Activated naive CD4-positive, alpha-beta T cell treated with anti-CD3 and anti-CD28 coated beads, Interleukin-2, amount 50 U/mL, for 72 hours (primary cell): ENCODE results near the gene ZNRF1. TPM values are rescaled to one million over a fixed set of nuclear protein-coding genes. Genes with fewer than 3 reads are reported as not detected.
A peak's percentile ranks its signal among the peaks of the same experiment; 100 is the strongest.
"Not testable (repeated sequence)": the region's sequence is repeated elsewhere in the genome, so short reads cannot be mapped to it uniquely, and the experiment has no call there.

Experiments used
- ATAC-seq, 2 donors: fragments of 150-1000 bp; cut with Tn5 transposase; 2 replicates each; pipeline ENCODE4 v1.10.0; 2021; ENCODE audit warnings: mild to moderate bottlenecking in 2 of 2, moderate library complexity in 2 of 2
- DNase-seq, 2 donors: peaks; one replicate each; pipeline ENCODE4 v3.0.0; 2021 to 2022; ENCODE audit warnings: low spot score in 2 of 2
- H3K27ac Mint-ChIP-seq, 2 donors: one replicate each; pipeline ENCODE4 v1.8.0; 2022; ENCODE audit warnings: mild to moderate bottlenecking in 2 of 2, mixed read lengths in 2 of 2
- H3K36me3 Mint-ChIP-seq, 2 donors: one replicate each; pipeline ENCODE4 v1.8.0; 2022; ENCODE audit warnings: mixed read lengths in 2 of 2
- H3K9me3 Mint-ChIP-seq, 2 donors: one replicate each; pipeline ENCODE4 v1.8.0; 2022; ENCODE audit warnings: mixed read lengths in 2 of 2
- total RNA-seq, 2 donors: library from RNA; stranded (reverse); gene quantifications; one replicate each; pipeline ENCODE4 v1.2.3, GENCODE V29; 2022

The ZNRF1 gene
- total RNA-seq, 2 donors from 2014 or later, result 20.4 to 45.1 TPM

GRCh38 chr16:75017670-75018525 lies 19.1 kb downstream of the ZNRF1 start:
- H3K36me3 Mint-ChIP-seq, result peaks cover 17 to 26% of the 10 kb centered on the region in 2 donors
- peaks cover 11 to 14% of the 10 kb centered on the region in 2 donors for H3K9me3 Mint-ChIP-seq
- no peak for ATAC-seq
- DNase-seq, result no peak
- no peak overlapping the region for H3K27ac Mint-ChIP-seq

GRCh38 chr16:75019007-75019406 lies 20.2 kb downstream of the ZNRF1 start:
- no peak overlapping the region for H3K27ac Mint-ChIP-seq
- H3K9me3 Mint-ChIP-seq, result peaks cover 11 to 14% of the 10 kb centered on the region in 2 donors
- H3K36me3 Mint-ChIP-seq, result peaks cover 17 to 31% of the 10 kb centered on the region in 2 donors
- ATAC-seq (no peak), DNase-seq (no peak)

- no peak overlapping the region for H3K27ac Mint-ChIP-seq
- no peak for ATAC-seq
Observed at GRCh38 chr16:75019586-75019985, 20.8 kb downstream of the ZNRF1 start.

GRCh38 chr16:75021410-75021809 lies 22.6 kb downstream of the ZNRF1 start:
- H3K36me3 Mint-ChIP-seq, result peaks cover 17 to 31% of the 10 kb centered on the region in 2 donors
- H3K9me3 Mint-ChIP-seq, result peaks cover 11 to 14% of the 10 kb centered on the region in 2 donors
- ATAC-seq (no peak), DNase-seq (no peak)
- H3K27ac Mint-ChIP-seq, result no peak overlapping the region

More at GRCh38 chr16:75019586-75019985, 20.8 kb downstream of the ZNRF1 start:
- H3K36me3 Mint-ChIP-seq, result peaks cover 17 to 31% of the 10 kb centered on the region in 2 donors
- no peak for DNase-seq
- peaks cover 11 to 14% of the 10 kb centered on the region in 2 donors for H3K9me3 Mint-ChIP-seq

GRCh38 chr16:75022567-75022966 lies 23.7 kb downstream of the ZNRF1 start:
- H3K27ac Mint-ChIP-seq, result peak overlapping the region in 1 of 2 donors; percentile 8
- H3K9me3 Mint-ChIP-seq, result peaks cover 11 to 14% of the 10 kb centered on the region in 2 donors
- ATAC-seq (no peak), DNase-seq (no peak)
- H3K36me3 Mint-ChIP-seq, result peaks cover 17 to 31% of the 10 kb centered on the region in 2 donors

GRCh38 chr16:75023009-75023408 lies 24.2 kb downstream of the ZNRF1 start:
- Mint-ChIP-seq H3K36me3 (peaks cover 17 to 31% of the 10 kb centered on the region in 2 donors), H3K27ac (peak overlapping the region in 1 of 2 donors; percentile 8), H3K9me3 (peaks cover 11 to 14% of the 10 kb centered on the region in 2 donors)
- DNase-seq (no peak), ATAC-seq (peak in 1 of 2 donors; percentile 32)

- DNase-seq (no peak), ATAC-seq (no peak)
- Mint-ChIP-seq H3K36me3 (peaks cover 17 to 31% of the 10 kb centered on the region in 2 donors), H3K27ac (peak overlapping the region in 1 of 2 donors; percentile 9), H3K9me3 (peaks cover 11 to 14% of the 10 kb centered on the region in 2 donors)
Observed at GRCh38 chr16:75024182-75024581, 25.4 kb downstream of the ZNRF1 start.

GRCh38 chr16:75024594-75024993 lies 25.8 kb downstream of the ZNRF1 start:
- peak overlapping the region in 1 of 2 donors; percentile 9 for H3K27ac Mint-ChIP-seq
- ATAC-seq (no peak), DNase-seq (no peak)
- H3K36me3 Mint-ChIP-seq, result peaks cover 17 to 31% of the 10 kb centered on the region in 2 donors
- peaks cover 11 to 14% of the 10 kb centered on the region in 2 donors for H3K9me3 Mint-ChIP-seq

- peaks cover 11 to 14% of the 10 kb centered on the region in 2 donors for H3K9me3 Mint-ChIP-seq
- peaks cover 13 to 24% of the 10 kb centered on the region in 2 donors for H3K36me3 Mint-ChIP-seq
- DNase-seq (no peak), ATAC-seq (no peak)
- H3K27ac Mint-ChIP-seq, result no peak overlapping the region
Observed at GRCh38 chr16:75025761-75026160, 26.9 kb downstream of the ZNRF1 start.

GRCh38 chr16:75026239-75026891 lies 27.5 kb downstream of the ZNRF1 start:
- H3K27ac Mint-ChIP-seq, ATAC-seq, DNase-seq: not testable (repeated sequence)
- Mint-ChIP-seq H3K9me3 (peaks cover 7 to 10% of the 10 kb centered on the region in 2 donors), H3K36me3 (peaks cover 7 to 18% of the 10 kb centered on the region in 2 donors)

- peaks cover 1 to 12% of the 10 kb centered on the region in 2 donors for H3K36me3 Mint-ChIP-seq
- DNase-seq (no peak), ATAC-seq (no peak)
- no peak overlapping the region for H3K27ac Mint-ChIP-seq
- H3K9me3 Mint-ChIP-seq, result peaks cover under 1 to 5% of the 10 kb centered on the region in 2 donors
Observed at GRCh38 chr16:75026892-75027391, 28.1 kb downstream of the ZNRF1 start.

- ATAC-seq (no peak), DNase-seq (no peak)
- H3K27ac Mint-ChIP-seq, result no peak overlapping the region
- H3K36me3 Mint-ChIP-seq, result peaks cover 0 to 7% of the 10 kb centered on the region in 2 donors
- H3K9me3 Mint-ChIP-seq, result peaks cover 0 to 2% of the 10 kb centered on the region in 2 donors
Observed at GRCh38 chr16:75027520-75028300, 28.9 kb downstream of the ZNRF1 start.

GRCh38 chr16:75028544-75029135 lies 29.8 kb downstream of the ZNRF1 start:
- DNase-seq (no peak), ATAC-seq (no peak)
- H3K36me3 Mint-ChIP-seq, result no peaks in the 10 kb centered on the region
- H3K27ac Mint-ChIP-seq, result no peak overlapping the region
- no peaks in the 10 kb centered on the region for H3K9me3 Mint-ChIP-seq

- DNase-seq, result no peak
- H3K9me3 Mint-ChIP-seq, result no peaks in the 10 kb centered on the region
- no peaks in the 10 kb centered on the region for H3K36me3 Mint-ChIP-seq
- no peak for ATAC-seq
- H3K27ac Mint-ChIP-seq, result no peak overlapping the region
Observed at GRCh38 chr16:75029854-75030253, 31.0 kb downstream of the ZNRF1 start.

GRCh38 chr16:75032655-75033054 lies 33.8 kb downstream of the ZNRF1 start:
- Mint-ChIP-seq H3K27ac (no peak overlapping the region), H3K36me3 (peaks cover 10 to 26% of the 10 kb centered on the region in 2 donors), H3K9me3 (peaks cover 2 to 14% of the 10 kb centered on the region in 2 donors)
- DNase-seq (no peak), ATAC-seq (no peak)

GRCh38 chr16:75035410-75035968 lies 36.7 kb downstream of the ZNRF1 start:
- H3K27ac Mint-ChIP-seq, result no peak overlapping the region
- DNase-seq, result no peak
- H3K36me3 Mint-ChIP-seq, result peaks cover 17 to 40% of the 10 kb centered on the region in 2 donors
- peaks cover 8 to 22% of the 10 kb centered on the region in 2 donors for H3K9me3 Mint-ChIP-seq
- no peak for ATAC-seq
